GM12801 (cell line): ENCODE measurements around the gene SATB1.

ENCODE experiments used
- TF ChIP-seq, protein P1 (sequence below): IDR thresholded peaks from one replicate; pipeline ENCODE4 v1.5.1; 2011; ENCODE audit warnings: control low read depth; ENCODE audit not compliant: insufficient read length; ENCODE audit errors: extremely low read depth

SATB1 gene

DNA sequence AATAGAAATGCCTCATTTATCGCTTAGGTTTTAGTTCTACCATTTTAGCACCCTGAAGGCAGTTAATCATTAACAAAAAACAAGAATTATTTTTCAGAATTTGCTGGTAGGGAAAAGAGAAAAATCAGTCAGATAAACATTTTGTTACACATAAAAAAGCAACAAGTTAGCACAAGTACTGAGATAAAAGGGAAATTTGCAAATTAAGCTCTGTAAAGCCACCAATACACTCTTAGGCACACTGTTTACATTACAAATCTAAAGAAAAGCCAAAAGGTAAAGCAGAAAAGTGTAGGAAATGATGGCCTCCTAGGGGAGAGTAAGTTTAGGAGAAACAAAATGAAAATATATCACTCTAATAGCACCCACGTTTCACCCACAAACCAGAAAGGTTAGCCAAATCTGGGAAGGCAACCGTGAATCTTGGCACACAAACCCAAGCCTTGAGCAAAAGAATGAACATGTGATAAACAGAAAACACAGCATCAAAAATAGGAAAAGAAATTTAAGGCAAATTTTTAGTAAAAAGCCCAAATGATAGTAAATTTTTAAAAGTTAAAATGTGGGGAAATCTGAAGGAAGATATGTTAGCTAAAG is 1.6 kb upstream of the SATB1 start:
- TF ChIP-seq, protein P1, sequence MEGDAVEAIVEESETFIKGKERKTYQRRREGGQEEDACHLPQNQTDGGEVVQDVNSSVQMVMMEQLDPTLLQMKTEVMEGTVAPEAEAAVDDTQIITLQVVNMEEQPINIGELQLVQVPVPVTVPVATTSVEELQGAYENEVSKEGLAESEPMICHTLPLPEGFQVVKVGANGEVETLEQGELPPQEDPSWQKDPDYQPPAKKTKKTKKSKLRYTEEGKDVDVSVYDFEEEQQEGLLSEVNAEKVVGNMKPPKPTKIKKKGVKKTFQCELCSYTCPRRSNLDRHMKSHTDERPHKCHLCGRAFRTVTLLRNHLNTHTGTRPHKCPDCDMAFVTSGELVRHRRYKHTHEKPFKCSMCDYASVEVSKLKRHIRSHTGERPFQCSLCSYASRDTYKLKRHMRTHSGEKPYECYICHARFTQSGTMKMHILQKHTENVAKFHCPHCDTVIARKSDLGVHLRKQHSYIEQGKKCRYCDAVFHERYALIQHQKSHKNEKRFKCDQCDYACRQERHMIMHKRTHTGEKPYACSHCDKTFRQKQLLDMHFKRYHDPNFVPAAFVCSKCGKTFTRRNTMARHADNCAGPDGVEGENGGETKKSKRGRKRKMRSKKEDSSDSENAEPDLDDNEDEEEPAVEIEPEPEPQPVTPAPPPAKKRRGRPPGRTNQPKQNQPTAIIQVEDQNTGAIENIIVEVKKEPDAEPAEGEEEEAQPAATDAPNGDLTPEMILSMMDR, result no peak

DNA sequence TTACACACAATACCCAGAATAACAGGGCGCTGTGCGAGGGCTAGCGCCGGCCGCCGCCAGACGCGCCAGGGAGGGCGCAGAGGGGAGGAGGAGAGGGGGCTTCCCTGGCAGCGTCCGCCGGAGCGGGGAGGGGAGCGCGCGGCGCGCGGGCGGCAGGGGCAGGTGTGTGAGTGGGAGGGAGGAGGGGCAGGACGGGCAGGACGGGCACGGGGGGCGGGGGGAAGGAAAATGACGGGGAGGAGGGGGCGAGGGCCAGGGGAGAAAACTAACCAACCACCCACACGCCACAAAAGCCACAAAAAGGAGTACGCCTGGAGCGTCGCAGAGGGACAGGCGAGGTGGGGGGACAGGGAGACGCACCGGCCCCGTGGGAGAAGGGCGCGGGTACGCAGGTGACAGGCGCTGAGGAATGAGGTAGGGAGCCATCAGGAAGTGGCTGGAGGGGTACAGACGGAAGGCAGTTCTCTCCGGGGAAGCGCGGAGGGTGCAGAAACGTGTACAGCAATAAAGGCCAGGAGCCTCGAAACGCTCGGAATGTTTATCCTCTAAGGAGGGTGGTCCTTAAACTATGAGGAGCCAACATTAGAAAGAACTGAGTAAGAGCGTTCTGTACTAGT is 610 bp upstream of the SATB1 start:
- TF ChIP-seq, protein P1, result no peak

DNA sequence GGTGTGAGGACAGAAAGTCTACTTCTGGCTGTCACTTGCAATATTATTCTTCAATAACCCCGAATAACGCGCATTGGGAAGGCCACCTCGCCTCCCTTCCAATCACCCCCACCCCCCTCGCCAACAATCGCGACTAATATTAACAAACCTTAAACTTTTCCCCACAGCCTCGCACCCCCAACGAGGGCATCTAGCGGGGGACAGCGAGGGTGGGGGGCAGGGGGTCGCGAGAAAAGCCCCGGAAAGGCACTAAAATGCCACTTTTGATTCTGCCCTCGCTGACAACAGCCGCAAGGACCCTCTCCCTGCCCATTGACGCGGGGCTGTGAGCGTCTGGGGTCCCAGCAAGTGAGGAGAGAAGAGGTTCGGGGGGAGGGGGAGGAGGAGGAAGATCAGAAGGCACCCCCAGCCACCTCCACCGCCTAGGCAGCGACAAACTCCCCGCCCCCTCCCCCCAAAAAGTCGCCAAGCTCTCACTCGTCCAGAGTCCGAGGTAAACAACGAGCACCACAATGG is 868 bp downstream of the SATB1 start:
- TF ChIP-seq, protein P1, result no peak

DNA sequence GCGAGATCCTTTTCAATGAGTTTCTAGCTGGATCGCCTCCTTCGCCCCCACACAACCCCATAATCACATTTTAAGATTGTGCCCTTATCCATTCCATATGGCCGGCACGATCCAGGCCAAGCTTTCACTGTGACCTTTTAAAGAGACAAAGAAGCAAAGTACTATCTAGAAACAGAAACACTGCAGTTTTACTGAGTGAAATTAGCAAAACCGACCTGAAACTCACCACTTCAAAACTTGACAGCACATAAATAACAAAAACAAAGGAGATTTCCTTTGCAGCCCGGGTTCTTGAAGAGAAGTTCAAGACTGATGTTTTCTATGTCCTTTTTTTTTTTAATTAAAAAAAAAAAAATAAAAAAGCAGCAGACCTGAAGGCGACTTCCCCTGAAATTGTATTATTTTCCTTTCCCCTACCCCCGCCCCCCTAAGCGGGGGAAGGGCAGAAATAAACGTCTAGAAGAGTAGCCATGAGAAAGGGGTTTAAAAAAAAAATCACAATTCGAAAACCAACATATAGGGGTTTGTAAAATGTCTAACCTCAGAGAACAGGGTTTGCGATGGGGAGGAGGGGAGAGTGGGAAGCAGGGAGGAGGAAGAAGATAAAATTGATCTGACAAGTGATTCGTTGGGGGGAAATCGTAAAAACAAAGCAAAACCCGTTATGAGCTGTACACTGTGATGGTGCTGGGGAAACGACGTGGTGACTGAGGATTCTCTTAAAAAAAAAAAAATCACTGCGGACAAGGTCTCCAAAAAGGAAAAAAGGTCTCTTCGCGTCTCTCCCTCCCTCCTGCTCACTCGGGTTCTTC is 1.5 kb downstream of the SATB1 start:
- TF ChIP-seq, protein P1, result no peak

DNA sequence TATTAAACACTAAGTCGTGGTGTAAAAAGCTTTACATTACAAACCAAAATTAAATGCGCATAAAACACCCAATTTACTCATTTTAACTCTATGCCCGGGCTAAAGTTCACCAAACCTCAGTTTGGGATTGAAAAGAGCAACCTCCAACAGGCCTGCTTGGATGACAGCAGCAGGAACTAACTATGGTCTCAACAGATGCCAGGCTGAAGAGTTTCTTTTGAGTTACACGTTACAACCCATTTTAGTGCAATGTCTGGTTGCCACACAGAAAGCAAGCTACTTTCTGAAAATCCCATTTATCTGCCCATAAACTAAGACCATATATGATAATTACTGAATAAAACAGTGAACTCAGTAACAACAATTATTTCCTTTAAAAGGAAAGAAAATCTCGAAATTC is 2.2 kb downstream of the SATB1 start:
- TF ChIP-seq, protein P1, result no peak

DNA sequence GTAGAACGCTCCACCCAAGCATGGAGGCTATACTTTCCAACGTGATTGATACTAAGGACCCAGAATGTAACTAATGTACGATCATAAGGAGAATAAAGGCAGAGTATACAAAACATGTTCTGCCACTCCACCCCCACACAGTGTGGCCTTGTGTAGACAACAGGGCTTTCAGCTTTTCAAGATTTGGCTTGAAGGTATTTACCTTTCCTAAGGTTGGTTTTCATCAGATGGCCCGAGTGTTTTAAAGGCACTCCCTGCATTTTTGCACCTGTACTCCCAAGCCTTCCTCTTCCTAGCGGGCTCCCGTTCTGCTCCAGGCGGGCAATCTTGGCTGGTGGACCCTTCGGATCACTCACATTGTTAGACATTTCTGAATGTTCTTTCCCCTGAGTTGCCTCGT is 4.6 kb downstream of the SATB1 start:
- TF ChIP-seq, protein P1, result no peak

DNA sequence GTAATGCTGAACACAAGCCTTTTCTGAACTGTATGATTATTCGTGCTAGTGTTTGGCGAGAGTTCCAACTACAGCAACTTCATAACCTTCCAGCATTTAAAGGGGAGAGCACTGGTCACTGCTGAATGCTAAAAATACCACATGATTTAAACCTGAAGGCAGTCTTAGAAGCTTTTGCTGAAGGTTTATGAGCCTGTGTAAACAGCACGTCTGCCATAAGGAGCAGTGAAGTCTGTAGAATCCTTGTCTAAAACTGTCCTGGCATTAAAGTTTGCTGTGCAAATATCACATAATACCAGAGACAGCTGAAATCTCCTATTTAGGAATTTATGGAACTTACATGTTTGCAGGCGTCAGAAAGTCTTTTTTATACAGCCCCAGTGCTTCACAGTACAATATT is 5.9 kb downstream of the SATB1 start:
- TF ChIP-seq, protein P1, result no peak
